ENCODE results near the gene PIK3AP1.
"Not testable (repeated sequence)": the region's sequence is repeated elsewhere in the genome, so short reads cannot be mapped to it uniquely, and the experiment has no call there.

The PIK3AP1 gene

DNA sequence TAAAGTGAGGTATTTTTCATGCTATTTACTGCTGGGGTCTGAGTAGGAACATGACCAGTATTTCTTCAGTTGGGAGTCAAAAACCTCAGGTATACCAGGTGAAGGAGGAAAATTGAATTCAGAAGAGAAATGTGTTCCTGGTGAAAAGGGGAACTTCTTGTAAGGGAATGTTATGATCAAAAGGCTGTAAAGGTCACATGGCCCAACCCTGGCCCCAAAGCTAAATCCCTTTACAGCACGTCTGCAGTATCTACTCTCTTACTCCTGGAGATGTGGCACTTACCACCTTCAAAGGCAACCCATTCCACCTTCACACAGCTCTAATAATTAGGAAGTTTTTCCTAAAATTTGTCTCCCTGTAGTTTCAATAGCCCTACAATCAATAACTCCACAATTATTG is 15.2 kb downstream of the PIK3AP1 start:
- H3K9ac ChIP-seq (ENCODE audit: low read depth, low read length): no peak overlapping the region
- peaks cover 2% of the 10 kb centered on the region for H3K36me3 ChIP-seq (ENCODE audit: control insufficient read depth, insufficient read depth, low read length)
- H3K9me3 ChIP-seq (ENCODE audit: control insufficient read depth, insufficient read depth, low read length): no peaks in the 10 kb centered on the region
- peaks cover 2% of the 10 kb centered on the region for H3K4me1 ChIP-seq (ENCODE audit: control insufficient read depth, insufficient read depth, low read length)
- no peak overlapping the region for H3K4me3 ChIP-seq (ENCODE audit: low read depth, low read length)
- no peaks in the 10 kb centered on the region for H3K27me3 ChIP-seq (ENCODE audit: control insufficient read depth, insufficient read depth, low read length)

DNA sequence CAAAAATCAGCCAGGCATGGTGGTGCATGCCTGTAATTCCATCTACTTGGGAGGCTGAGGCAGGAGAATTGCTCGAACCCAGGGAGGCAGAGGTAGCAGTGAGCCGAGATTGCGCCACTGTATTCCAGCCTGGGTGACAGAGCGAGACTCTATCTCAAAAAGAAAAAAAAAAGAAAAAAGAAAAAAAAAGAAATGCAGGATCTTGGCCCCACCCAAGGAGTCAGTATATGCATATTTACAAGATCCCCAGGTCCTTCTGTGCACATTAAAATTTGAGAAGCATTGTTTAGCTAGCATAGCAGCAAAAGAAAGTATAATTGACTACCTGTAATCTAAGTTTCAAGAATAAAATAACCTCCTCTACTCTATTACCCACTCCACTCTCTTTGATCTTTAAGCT is 15.8 kb downstream of the PIK3AP1 start:
- no peaks in the 10 kb centered on the region for H3K27me3 ChIP-seq (ENCODE audit: control insufficient read depth, insufficient read depth, low read length)
- H3K9me3 ChIP-seq (ENCODE audit: control insufficient read depth, insufficient read depth, low read length): no peaks in the 10 kb centered on the region
- peaks cover 2% of the 10 kb centered on the region for H3K36me3 ChIP-seq (ENCODE audit: control insufficient read depth, insufficient read depth, low read length)
- H3K4me1 ChIP-seq (ENCODE audit: control insufficient read depth, insufficient read depth, low read length): peaks cover 3% of the 10 kb centered on the region
- no peak overlapping the region for H3K9ac ChIP-seq (ENCODE audit: low read depth, low read length)
- no peak overlapping the region for H3K4me3 ChIP-seq (ENCODE audit: low read depth, low read length)

DNA sequence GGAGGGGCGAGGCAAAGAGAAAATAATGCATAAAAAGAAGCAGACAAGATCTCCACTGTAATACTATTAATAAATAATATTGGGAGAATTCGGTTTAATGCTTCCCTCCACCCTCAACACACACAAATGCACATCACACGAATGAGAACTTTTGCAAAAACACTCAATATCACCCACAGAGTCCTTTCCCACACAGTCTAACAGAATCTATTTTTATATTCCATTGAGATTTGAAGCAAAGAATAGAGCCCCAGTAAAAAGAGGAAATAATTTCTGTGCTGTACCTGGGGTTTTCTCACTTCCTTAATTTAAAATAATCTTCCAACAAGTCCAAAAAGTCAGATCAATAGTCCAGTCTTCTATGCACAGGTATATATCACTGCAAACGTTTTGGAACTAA is 17.0 kb downstream of the PIK3AP1 start:
- Histone ChIP-seq H3K4me1 (ENCODE audit: control insufficient read depth, insufficient read depth, low read length) (peaks cover 3% of the 10 kb centered on the region), H3K9ac (ENCODE audit: low read depth, low read length) (no peak overlapping the region), H3K36me3 (ENCODE audit: control insufficient read depth, insufficient read depth, low read length) (no peaks in the 10 kb centered on the region), H3K4me3 (ENCODE audit: low read depth, low read length) (no peak overlapping the region), H3K27me3 (ENCODE audit: control insufficient read depth, insufficient read depth, low read length) (no peaks in the 10 kb centered on the region), H3K9me3 (ENCODE audit: control insufficient read depth, insufficient read depth, low read length) (no peaks in the 10 kb centered on the region)

DNA sequence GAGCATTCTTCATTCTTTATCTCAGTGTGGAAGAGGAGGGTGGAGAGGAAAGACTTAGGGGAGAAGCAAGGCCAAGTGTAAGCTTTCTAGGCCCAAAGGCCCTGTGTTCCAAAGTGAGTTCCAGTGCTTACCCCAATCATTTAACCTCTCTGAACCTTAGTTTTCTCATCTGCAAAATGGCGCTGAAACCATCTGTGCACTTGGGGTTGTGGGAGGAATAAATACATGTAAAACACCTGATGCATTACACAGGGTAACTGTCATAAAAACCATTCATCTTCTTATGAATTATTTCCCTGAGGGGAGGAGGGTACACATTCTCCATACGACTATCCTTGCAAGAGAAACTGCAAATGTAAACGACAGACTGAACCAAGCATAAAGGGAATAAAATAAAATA is 19.0 kb downstream of the PIK3AP1 start:
- Histone ChIP-seq H3K9me3 (ENCODE audit: control insufficient read depth, insufficient read depth, low read length) (no peaks in the 10 kb centered on the region), H3K9ac (ENCODE audit: low read depth, low read length) (no peak overlapping the region), H3K4me1 (ENCODE audit: control insufficient read depth, insufficient read depth, low read length) (peaks cover 3% of the 10 kb centered on the region), H3K4me3 (ENCODE audit: low read depth, low read length) (no peak overlapping the region), H3K27me3 (ENCODE audit: control insufficient read depth, insufficient read depth, low read length) (no peaks in the 10 kb centered on the region), H3K36me3 (ENCODE audit: control insufficient read depth, insufficient read depth, low read length) (no peaks in the 10 kb centered on the region)

DNA sequence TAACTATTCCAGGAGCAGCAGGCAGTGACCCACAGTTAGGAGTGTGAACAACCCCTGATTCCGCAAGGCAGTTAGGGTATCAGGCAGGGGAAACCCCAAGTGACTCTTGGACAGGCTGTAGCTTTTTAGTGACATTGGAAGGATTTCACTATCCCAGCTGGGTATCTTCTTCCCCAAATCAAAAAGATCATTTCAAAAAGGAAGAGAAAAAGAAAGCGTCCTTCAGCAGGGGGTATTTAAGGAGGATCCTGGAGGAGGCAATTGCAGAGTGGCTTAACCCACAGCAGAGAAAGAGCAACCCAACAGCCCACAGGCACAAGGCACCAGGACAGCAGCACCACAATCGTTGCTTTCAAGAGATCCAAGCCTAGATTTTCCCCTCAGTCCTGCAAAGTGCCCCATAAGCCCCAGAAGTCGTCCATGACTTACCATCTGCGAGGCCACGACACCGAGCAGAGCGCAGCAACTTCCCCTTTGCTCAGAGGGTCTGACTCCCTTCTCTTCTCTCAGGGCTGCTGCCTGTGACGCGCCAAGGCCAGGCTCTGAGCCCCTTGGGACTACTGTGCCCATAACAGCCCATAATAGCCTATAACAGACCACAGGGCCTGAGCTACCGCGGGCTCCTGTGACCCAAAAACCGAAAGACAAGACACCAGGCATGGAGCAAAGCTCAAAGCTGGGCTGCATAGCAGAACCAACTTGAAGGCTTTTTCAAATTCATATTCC is 19.8 kb downstream of the PIK3AP1 start:
- H3K27me3 ChIP-seq (ENCODE audit: control insufficient read depth, insufficient read depth, low read length): no peaks in the 10 kb centered on the region
- no peak overlapping the region for H3K9ac ChIP-seq (ENCODE audit: low read depth, low read length)
- H3K4me1 ChIP-seq (ENCODE audit: control insufficient read depth, insufficient read depth, low read length): peaks cover 3% of the 10 kb centered on the region
- no peak overlapping the region for H3K4me3 ChIP-seq (ENCODE audit: low read depth, low read length)
- H3K36me3 ChIP-seq (ENCODE audit: control insufficient read depth, insufficient read depth, low read length): no peaks in the 10 kb centered on the region
- H3K9me3 ChIP-seq (ENCODE audit: control insufficient read depth, insufficient read depth, low read length): no peaks in the 10 kb centered on the region

DNA sequence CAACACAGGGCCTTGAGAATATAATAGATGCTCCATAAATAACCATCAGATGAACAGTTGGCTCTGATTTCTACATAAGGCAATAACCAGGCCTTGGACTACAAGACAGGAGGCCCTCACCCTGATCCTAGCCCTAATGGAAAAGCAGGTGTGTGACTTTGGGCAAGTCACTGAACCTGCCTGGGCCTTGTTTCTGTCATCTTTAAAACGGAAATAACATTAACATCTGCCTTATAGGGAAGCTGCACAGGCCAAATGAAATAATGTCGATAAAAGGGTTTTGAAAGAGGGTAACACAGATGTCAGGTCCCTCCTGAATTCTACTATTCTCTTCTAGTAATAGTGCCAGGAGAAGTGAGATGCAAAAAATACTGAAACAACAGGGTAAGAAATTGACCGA is 20.7 kb downstream of the PIK3AP1 start:
- Histone ChIP-seq H3K9ac (ENCODE audit: low read depth, low read length) (no peak overlapping the region), H3K4me1 (ENCODE audit: control insufficient read depth, insufficient read depth, low read length) (peaks cover 3% of the 10 kb centered on the region), H3K36me3 (ENCODE audit: control insufficient read depth, insufficient read depth, low read length) (no peaks in the 10 kb centered on the region), H3K9me3 (ENCODE audit: control insufficient read depth, insufficient read depth, low read length) (no peaks in the 10 kb centered on the region), H3K4me3 (ENCODE audit: low read depth, low read length) (no peak overlapping the region), H3K27me3 (ENCODE audit: control insufficient read depth, insufficient read depth, low read length) (no peaks in the 10 kb centered on the region)

DNA sequence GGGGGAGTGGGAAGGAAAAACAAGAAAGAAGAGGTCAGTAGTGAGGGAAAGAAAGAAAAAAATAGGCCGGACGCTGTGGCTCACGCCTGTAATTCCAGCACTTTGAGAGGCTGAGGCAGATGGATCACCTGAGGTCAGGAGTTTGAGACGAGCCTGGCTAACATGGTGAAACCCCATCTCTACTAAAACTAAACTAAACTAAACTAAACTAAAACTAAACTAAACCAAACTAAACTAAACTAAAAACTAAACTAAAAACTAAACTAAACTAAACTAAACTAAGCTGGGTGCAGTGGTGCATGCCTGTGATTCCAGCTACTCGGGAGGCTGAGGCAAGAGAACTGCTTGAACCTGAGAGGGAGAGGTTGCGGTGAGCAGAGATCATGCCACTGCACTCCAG is 22.0 kb downstream of the PIK3AP1 start:
- not testable (repeated sequence) for H3K36me3 ChIP-seq (ENCODE audit: control insufficient read depth, insufficient read depth, low read length); H3K4me3 ChIP-seq (ENCODE audit: low read depth, low read length); H3K9me3 ChIP-seq (ENCODE audit: control insufficient read depth, insufficient read depth, low read length); H3K9ac ChIP-seq (ENCODE audit: low read depth, low read length); H3K4me1 ChIP-seq (ENCODE audit: control insufficient read depth, insufficient read depth, low read length); H3K27me3 ChIP-seq (ENCODE audit: control insufficient read depth, insufficient read depth, low read length)

DNA sequence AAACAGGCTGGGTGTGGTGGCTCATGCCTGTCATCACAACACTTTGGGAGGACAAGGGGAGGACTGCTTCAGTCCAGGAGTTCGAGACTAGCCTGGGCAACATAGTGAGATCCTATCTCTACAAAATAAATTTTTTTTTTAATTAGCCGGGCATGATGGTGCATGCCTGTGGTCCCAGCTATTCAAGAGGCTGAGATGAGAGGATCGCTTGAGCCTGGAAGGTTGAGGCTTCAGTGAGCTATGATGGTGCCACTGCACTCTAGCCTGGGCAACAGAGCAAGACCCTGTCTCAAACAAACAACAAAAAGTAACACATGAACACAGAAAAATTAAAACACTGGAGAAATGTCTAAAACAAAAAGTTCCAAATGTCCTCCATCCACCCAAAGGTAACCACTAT is 22.9 kb downstream of the PIK3AP1 start:
- no peaks in the 10 kb centered on the region for H3K9me3 ChIP-seq (ENCODE audit: control insufficient read depth, insufficient read depth, low read length)
- no peak overlapping the region for H3K9ac ChIP-seq (ENCODE audit: low read depth, low read length)
- H3K27me3 ChIP-seq (ENCODE audit: control insufficient read depth, insufficient read depth, low read length): no peaks in the 10 kb centered on the region
- no peaks in the 10 kb centered on the region for H3K36me3 ChIP-seq (ENCODE audit: control insufficient read depth, insufficient read depth, low read length)
- H3K4me1 ChIP-seq (ENCODE audit: control insufficient read depth, insufficient read depth, low read length): peaks cover 3% of the 10 kb centered on the region
- no peak overlapping the region for H3K4me3 ChIP-seq (ENCODE audit: low read depth, low read length)

DNA sequence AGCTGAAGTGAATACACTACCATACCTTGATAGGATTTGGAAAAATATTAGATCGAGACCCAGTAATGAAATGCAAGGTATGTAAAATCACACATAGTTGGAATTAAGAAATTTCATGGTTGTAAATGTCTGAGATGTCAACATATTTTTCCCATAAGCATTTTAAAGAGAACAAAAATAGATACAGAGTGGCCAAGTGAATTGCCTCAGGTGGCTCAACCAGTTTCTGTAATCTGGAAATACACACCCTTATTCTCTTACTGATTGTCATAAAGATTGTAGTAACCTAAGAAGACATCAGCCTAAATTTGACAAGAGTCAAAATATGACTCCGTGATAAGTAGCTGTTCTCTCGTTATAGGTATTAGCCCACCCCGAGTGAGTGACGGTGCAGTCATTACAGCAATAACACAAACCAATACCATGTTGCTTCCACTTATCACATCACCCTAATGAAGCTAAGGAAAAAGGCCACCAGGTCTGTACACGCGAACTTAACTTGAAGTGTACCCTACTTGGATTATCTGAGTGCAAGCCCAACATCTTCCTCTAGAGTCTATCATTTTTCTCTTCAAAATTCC is 23.4 kb downstream of the PIK3AP1 start:
- H3K9ac ChIP-seq (ENCODE audit: low read depth, low read length): no peak overlapping the region
- H3K4me1 ChIP-seq (ENCODE audit: control insufficient read depth, insufficient read depth, low read length): peaks cover 3% of the 10 kb centered on the region
- no peaks in the 10 kb centered on the region for H3K36me3 ChIP-seq (ENCODE audit: control insufficient read depth, insufficient read depth, low read length)
- no peak overlapping the region for H3K4me3 ChIP-seq (ENCODE audit: low read depth, low read length)
- H3K27me3 ChIP-seq (ENCODE audit: control insufficient read depth, insufficient read depth, low read length): no peaks in the 10 kb centered on the region
- no peaks in the 10 kb centered on the region for H3K9me3 ChIP-seq (ENCODE audit: control insufficient read depth, insufficient read depth, low read length)

DNA sequence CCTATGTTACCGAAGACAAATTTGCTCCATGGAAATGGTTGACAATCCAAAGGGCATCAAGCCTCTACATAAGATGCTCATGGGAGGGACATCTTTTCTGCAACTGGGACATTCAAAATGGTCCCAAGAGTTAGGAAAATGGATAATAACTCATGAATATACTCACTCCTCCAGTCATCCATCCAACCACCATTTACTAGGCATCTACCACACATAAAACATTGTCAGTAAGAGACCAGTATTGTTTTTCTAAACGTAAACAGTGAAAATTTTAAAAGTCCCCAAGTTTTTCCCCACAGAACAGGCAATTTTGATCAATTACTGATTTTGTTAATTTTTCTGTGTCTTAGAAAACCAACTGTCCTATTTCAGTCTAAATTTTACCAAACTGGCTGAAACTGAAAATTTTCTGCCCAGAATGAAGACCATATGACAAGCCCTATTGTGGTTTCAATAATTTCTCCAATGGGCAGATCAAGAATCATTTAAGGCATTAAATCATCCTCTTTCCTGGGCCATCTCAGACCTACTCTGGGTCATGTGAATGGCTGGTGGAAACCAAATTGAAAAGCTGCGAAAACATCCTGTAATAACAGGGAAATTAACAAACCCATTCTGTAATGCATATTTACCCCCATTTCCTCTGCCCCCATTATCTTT is 24.2 kb downstream of the PIK3AP1 start:
- no peaks in the 10 kb centered on the region for H3K27me3 ChIP-seq (ENCODE audit: control insufficient read depth, insufficient read depth, low read length)
- H3K4me3 ChIP-seq (ENCODE audit: low read depth, low read length): no peak overlapping the region
- H3K4me1 ChIP-seq (ENCODE audit: control insufficient read depth, insufficient read depth, low read length): peaks cover 3% of the 10 kb centered on the region
- H3K36me3 ChIP-seq (ENCODE audit: control insufficient read depth, insufficient read depth, low read length): no peaks in the 10 kb centered on the region
- no peak overlapping the region for H3K9ac ChIP-seq (ENCODE audit: low read depth, low read length)
- no peaks in the 10 kb centered on the region for H3K9me3 ChIP-seq (ENCODE audit: control insufficient read depth, insufficient read depth, low read length)

DNA sequence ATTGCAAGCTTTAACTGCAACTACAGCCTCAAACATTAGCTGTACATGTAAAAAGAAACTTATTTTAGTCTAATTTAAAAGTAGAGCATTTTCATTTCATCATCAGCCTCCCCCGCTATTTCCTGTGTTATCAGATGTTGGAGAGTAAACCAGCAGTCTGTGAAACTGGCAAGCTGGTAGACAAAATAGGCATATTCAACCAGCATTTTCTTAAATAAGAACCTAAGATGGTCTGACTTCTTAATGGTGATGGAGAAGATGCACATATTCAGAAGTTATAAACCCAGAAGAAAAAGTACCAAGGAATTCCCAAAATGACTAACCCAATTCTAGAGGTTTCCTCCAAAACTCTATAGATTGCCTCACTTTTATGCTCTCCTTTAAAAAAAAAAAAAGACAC is 24.9 kb downstream of the PIK3AP1 start:
- Histone ChIP-seq H3K9ac (ENCODE audit: low read depth, low read length) (no peak overlapping the region), H3K27me3 (ENCODE audit: control insufficient read depth, insufficient read depth, low read length) (no peaks in the 10 kb centered on the region), H3K4me1 (ENCODE audit: control insufficient read depth, insufficient read depth, low read length) (peaks cover 3% of the 10 kb centered on the region), H3K9me3 (ENCODE audit: control insufficient read depth, insufficient read depth, low read length) (no peaks in the 10 kb centered on the region), H3K4me3 (ENCODE audit: low read depth, low read length) (no peak overlapping the region), H3K36me3 (ENCODE audit: control insufficient read depth, insufficient read depth, low read length) (no peaks in the 10 kb centered on the region)

DNA sequence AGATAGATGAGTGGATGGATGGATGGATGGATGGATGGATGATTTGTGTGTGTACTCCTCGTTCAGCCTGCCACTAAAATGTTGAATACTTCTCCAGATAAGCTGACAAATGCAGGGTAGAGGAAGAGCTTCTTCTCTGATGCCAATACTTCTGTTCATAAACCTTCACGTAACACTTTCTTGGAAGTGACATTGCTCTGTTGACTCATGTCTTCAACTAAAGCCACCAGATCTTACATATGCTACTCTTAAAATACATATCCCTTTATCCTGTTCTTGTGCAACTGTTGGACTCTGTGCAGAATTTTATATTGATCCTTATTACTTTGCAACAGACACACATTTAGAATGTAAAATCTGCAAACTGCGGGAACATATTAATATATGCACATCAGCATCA is 26.9 kb downstream of the PIK3AP1 start:
- Histone ChIP-seq H3K4me3 (ENCODE audit: low read depth, low read length) (no peak overlapping the region), H3K9ac (ENCODE audit: low read depth, low read length) (no peak overlapping the region), H3K4me1 (ENCODE audit: control insufficient read depth, insufficient read depth, low read length) (no peaks in the 10 kb centered on the region), H3K27me3 (ENCODE audit: control insufficient read depth, insufficient read depth, low read length) (no peaks in the 10 kb centered on the region), H3K9me3 (ENCODE audit: control insufficient read depth, insufficient read depth, low read length) (no peaks in the 10 kb centered on the region), H3K36me3 (ENCODE audit: control insufficient read depth, insufficient read depth, low read length) (no peaks in the 10 kb centered on the region)
